ENCODE results near the gene ETNK2. TPM values are rescaled to one million over a fixed set of nuclear protein-coding genes. Genes with fewer than 3 reads are reported as not detected.

Gene ETNK2
- total RNA-seq, 4 donors from 2014 or later: 2.3 to 23.9 (median 13.9) TPM

Other genes with a start within 250 kb of the ETNK2 start
- gene SOX13, start 78.9 kb downstream of the ETNK2 start, total RNA-seq: 100 to 1,000 TPM in 1 of 4 donors, 10 to 100 TPM in 3; 15.7 to 139 (median 37.9) TPM
- gene REN, start 14.3 kb upstream of the ETNK2 start, total RNA-seq: 1 to 10 TPM in 2 of 4 donors, not detected in 2; 6.8 to 9.4 TPM
- not detected for gene KISS1, start 44.4 kb upstream of the ETNK2 start, total RNA-seq
- gene GOLT1A, start 61.9 kb upstream of the ETNK2 start, total RNA-seq: under 1 TPM in 1 of 4 donors, not detected in 3; 0.52 TPM
- gene PLEKHA6, start 207.9 kb upstream of the ETNK2 start, total RNA-seq: 10 to 100 TPM in 1 of 4 donors, 1 to 10 TPM in 3; 5.9 to 13.6 (median 8.4) TPM

Data from uterus (tissue), 4 donors.